A204.1 (cell line): ENCODE measurements around the gene MTARC2.
"Not testable (repeated sequence)": the region's sequence is repeated elsewhere in the genome, so short reads cannot be mapped to it uniquely, and the experiment has no call there.

Source experiments
- FAIRE-seq: peaks from 2 replicates; lab custom pipeline; 2012; peaks lifted over from hg19 to GRCh38; lab: Jason Lieb, UNC

MTARC2 gene

DNA sequence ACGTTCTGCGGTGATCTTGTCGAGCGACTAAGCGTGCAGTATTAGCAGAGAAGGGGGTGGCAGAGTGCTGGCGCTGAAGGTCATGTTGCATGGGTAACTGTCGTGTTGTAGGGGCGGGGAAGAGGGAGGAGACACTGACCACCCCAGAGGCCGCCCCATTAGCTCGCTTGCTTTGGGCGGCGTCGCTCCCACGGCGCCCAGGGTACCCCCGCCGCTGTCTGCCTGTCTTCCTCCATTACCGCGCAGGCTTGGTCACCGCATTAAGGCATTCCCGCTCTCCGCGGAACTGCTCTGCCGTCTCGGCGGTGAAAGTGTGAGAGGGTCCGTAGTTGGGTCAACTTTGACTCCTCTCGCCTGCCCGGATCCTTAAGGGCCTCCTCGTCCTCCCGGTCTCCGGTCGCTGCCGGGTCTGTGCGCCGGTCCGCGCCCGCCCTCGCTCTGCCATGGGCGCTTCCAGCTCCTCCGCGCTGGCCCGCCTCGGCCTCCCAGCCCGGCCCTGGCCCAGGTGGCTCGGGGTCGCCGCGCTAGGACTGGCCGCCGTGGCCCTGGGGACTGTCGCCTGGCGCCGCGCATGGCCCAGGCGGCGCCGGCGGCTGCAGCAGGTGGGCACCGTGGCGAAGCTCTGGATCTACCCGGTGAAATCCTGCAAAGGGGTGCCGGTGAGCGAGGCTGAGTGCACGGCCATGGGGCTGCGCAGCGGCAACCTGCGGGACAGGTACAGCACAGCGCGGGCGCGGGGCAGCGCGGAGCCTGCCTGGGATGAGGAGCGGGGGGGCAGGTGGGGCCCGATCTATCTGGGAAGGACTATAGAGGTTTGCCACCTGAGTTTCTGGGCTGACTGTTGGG, at the start of gene MTARC2:
MTARC2 (plus strand) TSS at position 234 of the 846 bp plus-strand sequence; CDS start at position 444, 210 bp downstream.
- FAIRE-seq, result no peak

GRCh38 chr1:220698607-220699016, 49.5 kb upstream of the MTARC2 start:
- FAIRE-seq, result no peak

DNA sequence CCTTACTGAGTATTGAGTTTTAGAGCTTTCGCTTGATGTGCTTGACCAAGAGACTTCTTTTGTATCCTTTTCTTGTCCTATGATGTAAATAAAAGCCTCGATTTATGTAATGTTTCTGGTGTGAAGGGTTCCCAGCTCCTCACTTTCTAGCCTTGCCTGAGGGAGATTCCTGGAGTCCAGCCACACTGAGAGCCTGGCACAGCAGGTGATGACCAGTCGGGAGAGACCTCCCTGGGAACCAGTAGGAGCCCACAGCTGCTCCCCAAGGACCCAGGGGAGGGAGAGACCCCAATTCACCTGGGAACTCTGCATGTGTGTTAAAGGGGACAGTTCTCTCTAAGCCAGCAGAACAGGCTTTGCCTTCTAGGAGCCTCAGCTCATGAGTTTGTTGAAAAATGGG, 49.1 kb upstream of the MTARC2 start:
- no peak for FAIRE-seq

GRCh38 chr1:220700556-220701179, 47.5 kb upstream of the MTARC2 start:
- no peak for FAIRE-seq

- no peak for FAIRE-seq
These were observed 46.1 kb upstream of the MTARC2 start for GRCh38 chr1:220701974-220702373.

DNA sequence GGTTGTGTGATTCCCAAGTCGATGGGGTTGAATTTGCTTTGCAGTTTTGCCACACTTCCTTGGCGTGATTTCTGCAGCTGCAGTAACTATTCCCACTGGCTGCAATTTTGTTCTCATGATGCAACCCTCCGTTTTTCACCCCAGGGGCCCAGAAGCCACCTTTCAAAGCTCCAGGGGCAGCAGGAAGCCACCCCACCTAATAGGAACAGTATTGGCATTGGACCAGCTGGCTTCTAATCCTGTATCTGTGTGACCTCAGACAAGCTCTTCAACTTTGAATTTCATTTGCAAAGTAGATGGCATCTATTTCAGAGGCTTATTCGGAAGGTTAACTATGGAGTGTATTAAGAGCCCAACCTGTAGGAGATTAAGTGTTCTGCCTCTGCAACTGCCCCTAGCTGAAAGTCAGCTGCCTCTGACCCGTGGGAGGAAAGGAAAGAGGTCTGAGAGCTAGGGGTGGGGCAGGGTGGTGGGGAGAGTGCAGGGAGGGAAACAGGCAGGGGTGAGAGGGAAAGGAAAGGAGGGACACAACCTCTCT, 45.3 kb upstream of the MTARC2 start:
- no peak for FAIRE-seq

DNA sequence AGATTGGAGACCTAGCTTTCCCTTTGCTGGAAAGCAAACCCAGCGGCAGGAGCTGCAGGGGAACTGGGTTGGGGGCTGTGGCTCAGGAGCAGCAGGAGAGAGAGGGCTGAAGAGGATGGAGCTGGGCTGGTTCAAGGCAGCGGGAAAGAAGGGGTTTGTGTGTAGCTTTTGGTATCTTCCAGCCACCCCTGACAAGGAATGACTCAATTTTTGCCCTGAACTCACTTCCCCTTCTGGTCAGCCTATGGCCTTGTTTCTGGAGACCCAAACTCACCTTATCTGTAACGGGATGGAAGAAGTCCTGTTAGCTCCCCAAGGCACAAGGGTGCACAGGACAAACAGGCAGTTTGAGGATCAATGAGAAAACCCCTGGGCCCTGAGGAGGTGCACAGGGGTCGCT, 44.8 kb upstream of the MTARC2 start:
- no peak for FAIRE-seq

DNA sequence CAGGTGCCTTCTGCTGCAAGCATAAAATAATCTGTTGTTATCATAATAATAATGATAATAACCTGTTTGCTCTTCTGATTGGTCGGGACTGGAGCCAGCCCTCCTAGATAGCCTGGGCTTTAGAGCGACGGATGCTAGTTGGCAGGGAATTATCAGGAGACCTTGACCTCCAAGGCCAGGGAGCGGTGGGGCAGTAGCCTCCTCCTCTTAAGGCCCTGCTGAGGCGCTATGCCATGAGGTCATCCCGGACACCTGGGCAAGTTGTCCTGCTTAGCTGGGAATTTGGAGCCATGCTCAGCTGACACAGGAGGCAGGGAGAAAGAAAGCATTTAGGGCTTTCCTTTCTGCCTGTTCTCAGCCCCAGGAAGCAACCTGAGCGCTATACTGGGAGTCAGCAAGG, 42.3 kb upstream of the MTARC2 start:
- no peak for FAIRE-seq

DNA sequence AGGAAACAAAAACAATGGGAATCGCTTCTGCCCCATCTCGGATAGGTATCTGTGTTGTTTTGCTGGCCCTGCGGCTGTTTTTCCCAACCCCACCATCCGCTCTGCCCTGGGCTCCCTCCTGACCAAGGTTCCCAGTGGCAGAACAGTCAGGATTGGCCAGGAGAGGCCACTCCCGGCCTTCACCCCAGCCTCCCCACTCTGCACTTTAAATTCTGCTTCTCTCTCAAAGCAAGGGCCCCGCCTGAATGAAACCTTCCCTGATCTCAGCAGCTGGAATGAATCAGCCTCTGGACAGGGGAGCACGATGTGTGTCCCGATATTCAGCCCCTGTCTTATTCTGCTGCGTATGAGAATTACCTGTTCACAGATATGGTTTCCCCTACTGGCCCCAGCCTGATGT, 41.6 kb upstream of the MTARC2 start:
- FAIRE-seq, result no peak

- no peak for FAIRE-seq
These were observed 41.0 kb upstream of the MTARC2 start for GRCh38 chr1:220707160-220707559.

GRCh38 chr1:220708244-220708643, 39.9 kb upstream of the MTARC2 start:
- no peak for FAIRE-seq

GRCh38 chr1:220708936-220709801, 39.0 kb upstream of the MTARC2 start:
- FAIRE-seq, result no peak

DNA sequence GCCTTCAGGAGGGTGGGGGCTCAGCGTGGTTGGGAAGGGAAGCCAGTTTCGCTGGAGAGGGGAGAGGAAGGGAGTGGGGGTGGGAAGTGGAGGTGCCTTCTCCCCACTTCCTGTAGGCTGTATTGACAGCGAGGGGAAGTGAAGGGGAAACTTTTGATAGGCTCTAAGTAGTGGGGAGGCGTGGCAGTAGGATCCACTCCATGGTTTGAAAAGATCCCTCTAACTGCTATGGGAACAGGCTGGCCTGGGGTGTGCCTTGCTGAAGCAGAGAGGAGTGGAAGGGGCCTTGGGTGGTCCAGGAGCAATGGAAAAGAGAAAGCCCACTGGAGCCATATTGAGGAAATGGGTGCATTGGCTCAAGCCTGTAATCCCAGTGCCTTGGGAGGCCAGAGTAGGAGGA, 37.8 kb upstream of the MTARC2 start:
- no peak for FAIRE-seq

- FAIRE-seq, result no peak
These were observed 36.9 kb upstream of the MTARC2 start for GRCh38 chr1:220711056-220711809.

DNA sequence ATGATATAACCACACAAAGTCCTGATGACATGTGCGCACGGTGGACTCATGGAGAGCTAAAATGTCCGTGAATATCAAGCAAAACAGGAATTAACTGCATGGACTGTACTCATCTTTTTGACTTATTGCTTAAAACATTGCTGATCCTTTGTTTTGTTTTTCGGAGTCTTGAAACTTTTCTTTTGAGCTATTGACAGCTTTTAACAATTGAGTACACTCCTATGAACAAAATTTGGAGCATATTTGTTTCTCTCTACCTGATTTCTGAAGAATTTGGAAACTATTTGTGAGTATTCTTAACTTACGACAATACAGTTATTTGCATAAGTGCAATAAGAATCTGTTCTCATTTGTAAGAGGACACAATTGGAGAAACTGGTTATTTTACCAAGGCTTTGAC, 32.1 kb upstream of the MTARC2 start:
- not testable (repeated sequence) for FAIRE-seq

- FAIRE-seq, result no peak
These were observed 30.1 kb upstream of the MTARC2 start for GRCh38 chr1:220717800-220718640.

GRCh38 chr1:220721266-220721665, 26.9 kb upstream of the MTARC2 start:
- FAIRE-seq, result not testable (repeated sequence)

DNA sequence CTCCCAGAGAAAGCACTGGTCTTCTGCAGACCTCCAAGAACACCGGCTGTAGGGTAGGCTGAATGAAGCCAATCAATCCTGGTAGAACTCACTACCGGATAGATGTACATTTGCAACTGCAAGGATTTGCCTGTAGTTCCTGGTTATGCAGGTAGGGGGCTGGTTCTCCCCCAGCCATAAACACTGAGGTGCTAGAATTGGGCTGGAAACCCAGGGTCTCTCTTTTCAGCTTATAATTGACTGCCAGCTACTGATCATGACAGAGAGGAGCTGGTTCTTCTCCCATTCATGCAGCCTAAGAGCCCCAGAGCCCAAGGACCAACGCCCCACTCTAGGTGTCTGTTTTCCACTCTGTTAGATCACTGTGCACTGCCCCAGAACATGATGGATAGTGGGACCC, 21.5 kb upstream of the MTARC2 start:
- FAIRE-seq, result no peak

DNA sequence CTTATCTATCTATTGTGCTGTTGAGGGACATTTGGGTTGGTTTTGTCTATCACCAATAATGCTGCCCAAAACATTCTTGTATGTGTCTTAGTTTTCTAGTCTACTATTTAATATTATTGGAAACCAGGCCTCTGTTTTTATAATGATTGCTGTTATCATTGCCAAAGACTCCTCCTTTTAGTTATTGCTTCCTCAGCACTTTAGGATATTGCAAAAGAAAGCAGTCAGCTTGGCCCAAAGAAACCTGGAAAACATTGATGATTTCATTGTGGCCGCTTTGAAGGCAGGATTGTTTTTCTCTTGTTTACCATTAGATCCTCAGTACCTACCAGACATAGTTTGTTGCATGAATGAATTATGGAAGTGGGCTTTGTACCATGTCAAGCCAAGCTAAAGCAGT, 20.6 kb upstream of the MTARC2 start:
- FAIRE-seq, result no peak

DNA sequence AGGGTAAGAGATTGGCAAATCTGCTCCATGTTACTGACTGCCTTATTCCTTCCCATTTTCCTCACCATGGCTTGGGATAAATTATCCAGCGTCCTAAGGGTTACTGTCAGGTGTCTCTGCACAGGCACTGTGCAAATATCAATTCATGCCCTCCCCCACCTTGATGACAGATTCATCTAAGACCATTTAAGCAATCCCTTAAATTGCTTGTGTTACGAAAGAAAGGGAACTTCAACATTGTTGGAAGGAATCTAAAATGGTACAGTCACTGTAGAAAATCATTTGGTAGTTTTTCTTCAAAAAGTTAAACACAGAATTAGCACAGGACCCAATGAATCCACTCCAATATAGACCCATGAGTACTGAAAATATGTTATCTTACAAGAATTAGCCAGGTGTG, 17.6 kb upstream of the MTARC2 start:
- no peak for FAIRE-seq

DNA sequence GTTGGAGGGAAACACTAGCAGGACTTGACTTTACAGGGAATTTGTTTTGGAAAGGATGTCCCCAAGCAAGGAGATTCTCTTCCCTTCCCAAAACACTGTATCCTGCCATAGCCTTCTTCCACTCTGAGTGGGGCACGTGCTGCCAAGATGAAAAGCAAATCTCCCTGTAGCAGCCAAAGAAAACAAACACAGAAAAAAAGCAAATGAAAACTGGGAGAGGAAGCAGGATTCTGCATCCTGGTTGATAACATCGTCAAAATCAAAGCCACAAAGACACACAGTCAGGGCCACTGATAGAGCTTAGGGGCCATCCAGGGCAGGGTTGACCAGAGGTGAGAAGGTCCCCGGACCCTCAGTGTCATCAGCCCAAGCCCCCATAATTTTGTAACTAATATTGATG, 16.0 kb upstream of the MTARC2 start:
- no peak for FAIRE-seq
